ENCODE measurements around the gene TRIB2. TPM values are rescaled to one million over a fixed set of nuclear protein-coding genes. Genes with fewer than 3 reads are reported as not detected.
"Not testable (repeated sequence)": the region's sequence is repeated elsewhere in the genome, so short reads cannot be mapped to it uniquely, and the experiment has no call there.

Gene TRIB2
- 18.1 TPM for total RNA-seq (ENCODE audit: insufficient read depth, low replicate concordance)

DNA sequence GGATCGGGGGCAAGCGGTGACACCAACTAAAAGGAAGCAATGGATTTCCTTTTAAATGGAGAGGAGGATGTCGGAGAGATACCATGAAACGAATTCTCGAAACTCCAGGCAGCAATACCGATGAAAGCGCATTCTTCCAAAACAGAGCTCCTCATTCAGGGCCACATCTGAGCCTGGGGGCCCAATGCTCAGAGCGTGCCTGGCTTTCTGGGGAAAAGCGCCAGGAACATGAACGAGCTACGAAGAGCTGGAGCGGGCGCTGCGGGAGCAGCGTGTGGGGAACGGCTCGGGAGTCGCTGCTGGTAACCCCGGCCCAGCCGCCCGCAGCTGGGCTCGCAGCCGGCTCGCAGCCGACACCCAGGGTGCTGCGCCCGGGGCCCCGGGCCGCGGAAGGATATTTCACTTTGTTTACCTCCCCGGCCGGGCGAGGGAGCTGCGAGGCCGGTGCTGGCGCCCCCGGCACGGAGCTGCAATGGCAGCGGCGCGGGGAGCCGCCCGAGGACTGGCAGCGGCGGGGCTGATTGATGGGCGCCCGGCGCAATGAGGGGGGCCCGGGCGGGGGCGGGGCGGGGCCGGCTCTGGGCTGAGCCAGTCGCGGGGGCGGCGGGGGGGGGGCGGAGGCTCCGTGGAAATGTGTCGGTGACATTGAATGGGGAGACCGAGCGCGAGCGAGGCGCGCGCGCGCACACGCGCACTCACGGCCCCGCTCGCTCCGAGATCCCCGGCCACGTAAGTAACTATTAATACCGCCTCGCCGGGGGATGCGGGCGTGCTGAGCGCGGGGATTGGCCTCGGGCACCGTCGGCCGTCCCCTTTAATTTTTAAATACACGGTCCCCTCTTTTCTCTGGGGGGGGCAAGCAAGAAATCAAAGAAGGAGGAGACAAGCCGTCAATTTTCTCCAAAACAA is at the start of gene TRIB2:
Gene TRIB2 (plus strand): TSS at position 655 of the 909 bp plus-strand sequence. CDS start 1,372 bp downstream, outside the sequence.
- peak; percentile 83 for DNase-seq (ENCODE audit: low spot score)

DNA sequence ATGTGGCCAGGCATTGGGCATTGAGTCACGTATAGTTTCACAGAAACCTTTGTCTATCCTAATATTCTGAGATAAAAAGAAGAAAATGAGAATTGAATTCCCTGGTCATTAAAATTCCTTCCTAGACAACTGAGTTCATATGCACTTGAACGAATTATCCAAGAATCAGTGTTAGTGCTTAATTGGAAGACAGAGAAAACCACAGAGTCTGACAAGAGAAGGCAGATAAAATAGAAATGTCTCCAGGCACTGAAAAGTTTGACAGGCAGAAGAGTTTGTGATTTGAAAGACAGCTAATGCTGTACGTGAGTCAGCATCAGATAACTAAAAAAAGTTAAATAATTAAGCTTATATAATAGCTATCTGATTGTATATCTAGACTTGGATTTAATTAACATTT is 47.7 kb upstream of the TRIB2 start:
- DNase-seq (ENCODE audit: low spot score), result no peak

DNA sequence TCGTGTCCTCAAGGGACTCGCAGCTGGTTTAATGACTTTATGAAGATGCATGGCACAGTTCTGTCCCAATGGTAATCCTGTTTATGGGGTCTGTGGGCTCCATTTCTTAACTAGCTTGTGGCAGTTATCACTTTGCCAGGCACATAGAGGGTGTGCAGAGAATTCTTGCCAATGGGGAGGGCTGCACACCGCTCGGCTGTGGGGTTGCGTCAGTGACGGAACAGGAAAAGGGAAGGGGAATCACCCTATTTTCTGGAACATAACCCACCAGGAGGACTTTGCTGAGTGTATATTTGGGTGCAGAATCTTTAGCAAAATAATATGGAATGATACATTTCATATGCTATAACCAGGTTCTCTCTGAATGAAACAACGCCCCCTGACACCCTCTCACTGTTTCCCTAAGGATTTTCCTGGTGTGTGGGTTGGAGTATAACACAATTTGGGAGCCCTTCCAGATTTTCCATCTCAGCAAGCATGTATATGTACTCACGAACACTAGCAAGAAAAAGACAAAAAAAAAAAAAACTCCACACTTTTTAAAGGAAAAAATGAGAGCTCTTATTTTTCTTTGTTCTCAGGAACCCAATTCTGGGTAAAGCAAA is 43.9 kb upstream of the TRIB2 start:
- DNase-seq (ENCODE audit: low spot score), result no peak

DNA sequence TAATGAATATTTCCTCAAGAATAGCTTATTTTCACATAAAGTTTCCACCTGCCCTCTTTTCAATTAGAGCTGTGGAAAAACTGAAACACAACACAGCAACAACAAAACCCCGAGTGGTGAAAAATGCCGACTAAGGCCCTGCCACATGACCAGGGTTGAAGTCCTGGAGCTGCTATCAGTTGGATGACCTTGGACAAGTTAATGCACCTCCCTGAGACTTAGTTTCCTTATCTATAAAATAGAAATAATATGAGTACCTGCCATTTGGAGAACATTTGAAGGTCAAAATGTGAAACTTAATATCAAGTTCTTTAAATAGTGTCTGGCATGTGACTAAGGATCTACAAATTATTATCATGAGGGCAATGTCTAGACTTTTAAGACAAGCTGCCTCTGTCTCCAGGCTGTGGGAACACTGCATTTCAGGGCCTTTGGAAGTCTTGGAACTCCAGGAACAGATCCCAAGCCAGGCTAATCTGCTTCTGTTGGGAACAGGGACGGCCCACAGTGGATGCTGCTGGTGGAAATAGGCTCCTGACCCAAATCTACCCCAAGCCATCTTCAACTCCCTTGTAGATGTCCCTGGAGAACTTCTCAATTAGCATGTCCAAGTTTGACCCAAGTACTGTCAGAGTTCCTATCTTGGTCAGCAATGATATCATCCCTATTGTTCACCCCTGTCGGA is 42.0 kb upstream of the TRIB2 start:
- DNase-seq (ENCODE audit: low spot score), result no peak

DNA sequence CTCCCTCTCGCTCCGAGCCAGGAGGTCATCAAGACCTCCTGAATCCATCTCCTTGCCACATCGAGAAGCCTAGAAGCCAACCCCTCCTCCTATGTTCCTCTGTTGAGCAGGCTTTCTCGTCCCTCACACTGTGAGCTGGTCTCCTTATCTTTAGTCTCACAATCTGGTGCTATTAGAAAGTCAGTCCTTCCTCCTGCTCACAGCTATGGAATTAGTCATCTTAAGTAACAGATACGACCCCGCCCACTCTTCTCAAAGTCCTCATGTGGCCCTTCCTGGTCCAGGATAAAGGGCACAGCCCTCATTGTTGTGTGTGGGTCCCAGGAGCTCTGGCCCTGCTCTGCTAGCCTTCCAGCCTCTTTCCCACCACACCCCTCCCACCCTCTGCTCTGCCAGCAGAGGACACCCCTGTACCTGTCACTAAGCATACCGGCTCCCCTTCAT is 41.4 kb upstream of the TRIB2 start:
- DNase-seq (ENCODE audit: low spot score), result no peak

DNA sequence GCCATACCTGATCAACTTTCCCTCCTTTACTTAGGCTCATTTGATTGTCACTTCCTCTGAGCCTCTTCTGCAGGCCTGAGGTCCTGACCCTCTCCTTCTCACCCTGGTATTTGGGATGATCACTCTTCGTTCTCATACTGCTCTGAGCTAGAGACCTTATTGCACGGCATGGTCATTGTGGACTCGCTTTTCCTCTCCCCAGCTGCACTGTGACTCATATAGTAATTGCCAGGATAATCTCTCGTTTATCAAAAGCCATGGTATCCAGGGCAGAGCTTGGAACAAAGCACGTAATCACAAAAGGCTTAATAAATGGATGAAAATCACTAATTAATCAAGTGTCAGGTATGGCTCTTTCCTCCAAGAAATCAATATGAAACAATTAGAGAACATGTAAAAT is 40.9 kb upstream of the TRIB2 start:
- DNase-seq (ENCODE audit: low spot score), result no peak

DNA sequence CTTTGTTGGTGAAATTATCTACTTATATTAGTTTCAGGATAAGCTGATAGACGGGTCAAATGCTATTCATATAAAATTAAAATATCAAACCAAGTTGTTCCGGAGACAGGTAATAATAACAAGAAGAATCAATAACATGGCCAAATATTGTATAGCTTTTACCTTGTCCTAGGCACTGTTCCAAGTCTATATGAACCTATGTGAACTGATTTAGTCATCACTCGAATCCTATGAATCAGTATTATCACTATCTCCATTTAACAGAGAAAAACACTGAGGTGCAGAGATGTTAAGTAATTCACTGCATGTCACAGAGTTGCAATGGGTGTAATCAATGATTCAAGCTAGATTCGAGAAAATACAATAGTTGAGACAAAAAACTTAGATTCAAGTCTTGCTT is 40.0 kb upstream of the TRIB2 start:
- no peak for DNase-seq (ENCODE audit: low spot score)

DNA sequence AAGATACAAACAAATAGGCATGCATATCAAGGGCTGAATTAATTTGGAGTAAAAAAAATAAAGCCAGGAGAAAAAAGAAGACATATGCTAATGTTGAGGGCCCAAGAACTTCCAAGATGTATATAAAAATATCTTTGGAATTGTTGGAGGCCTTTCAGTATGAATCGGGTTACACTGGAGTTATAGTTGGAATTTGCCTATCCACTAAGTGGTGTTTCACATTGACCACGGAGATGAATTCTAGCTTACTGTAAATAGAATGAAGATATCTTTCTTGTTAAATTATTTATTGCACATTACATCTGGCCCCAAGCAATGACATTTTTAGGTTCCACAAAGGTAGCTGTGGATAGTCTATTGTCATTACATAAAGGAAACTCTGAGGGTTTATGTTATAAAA is 38.5 kb upstream of the TRIB2 start:
- DNase-seq (ENCODE audit: low spot score), result no peak

DNA sequence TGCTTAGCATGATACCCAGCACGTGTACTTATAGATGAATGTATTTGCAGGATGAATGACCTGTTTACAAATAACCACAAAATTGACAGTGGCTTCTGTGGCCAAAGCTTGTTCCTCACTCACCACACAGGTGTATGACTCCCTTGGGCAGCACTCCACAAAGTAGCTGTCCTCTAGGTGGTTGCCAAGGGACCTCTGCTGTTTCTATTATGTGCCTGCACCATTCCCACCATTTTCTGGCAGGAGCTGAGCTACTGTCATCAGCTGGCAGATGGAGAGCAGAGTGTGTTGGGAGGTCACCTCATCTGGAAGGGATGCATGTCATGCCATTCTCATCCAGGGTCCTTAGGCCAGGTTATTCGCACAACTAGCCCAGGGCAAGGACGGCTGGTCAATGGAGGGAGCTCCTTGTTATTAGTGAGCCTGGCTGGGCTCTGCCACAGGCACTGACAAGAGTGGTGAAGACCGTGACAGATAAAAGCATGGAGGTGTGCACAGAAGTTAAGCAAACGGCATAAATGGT is 37.1 kb upstream of the TRIB2 start:
- DNase-seq (ENCODE audit: low spot score), result no peak

DNA sequence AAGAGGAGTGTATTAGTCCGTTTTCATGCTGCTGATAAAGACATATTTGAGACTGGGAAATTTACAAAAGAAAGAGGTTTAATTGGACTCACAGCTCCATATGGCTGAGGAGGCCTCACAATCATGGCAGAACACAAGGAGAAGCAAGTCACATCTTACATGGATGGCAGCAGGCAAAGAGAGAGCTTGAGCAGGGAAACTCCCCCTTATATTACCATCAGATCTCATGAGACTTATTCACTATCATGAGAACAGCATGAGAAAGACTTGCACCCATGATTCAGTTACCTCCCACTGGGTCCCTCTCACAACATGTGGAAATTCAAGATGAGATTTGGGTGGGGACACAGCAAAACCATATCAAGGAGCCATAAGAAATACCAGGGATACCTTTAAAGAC is 36.6 kb upstream of the TRIB2 start:
- not testable (repeated sequence) for DNase-seq (ENCODE audit: low spot score)

DNA sequence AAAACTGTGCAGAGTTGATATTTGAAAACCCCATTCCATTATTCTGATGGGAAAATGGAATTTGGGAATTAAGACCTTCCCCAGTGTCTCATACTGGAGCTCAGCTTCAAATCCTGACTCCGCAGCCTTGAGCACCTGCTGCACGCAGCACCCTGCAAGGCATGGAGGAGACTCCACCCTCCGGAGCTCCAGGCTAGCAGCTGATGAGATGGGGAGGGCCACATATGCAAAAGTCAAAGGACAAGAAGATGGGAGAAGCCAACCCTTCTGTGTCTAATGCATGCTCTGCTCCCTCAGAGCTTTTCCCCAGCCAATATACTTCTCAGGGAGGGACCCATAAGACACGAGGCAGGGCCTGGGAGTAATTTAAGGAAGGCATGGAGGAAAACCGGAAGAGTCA is 34.7 kb upstream of the TRIB2 start:
- DNase-seq (ENCODE audit: low spot score), result no peak

DNA sequence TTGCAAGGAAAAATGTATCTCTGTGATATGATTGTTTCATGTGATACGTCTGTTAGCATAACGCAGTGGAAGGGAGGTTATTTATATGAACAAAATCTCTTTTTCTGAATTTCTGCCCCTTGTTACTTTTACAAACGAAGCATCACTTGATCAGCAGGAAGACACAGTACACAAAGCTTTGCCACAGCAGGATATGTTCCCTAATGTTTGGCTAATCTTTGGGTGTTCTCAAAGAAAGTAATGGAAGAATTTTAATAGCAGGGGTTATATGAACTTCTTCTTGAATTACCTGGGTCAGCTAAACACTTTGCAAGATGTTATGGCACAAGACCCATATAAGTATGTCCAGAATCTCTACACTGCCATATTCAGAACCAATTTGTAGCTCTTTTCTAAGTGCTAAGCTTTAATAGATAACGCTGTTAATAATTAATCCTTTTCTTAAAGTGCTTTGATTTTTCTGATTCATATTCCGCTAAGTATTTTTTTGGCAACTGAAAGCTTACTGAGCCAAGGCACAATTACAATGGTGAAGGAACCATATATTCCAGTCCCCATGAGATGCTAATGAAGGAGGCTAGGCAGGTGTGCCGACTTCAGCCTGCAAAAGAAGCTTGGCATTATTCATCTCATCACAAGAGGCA is 33.2 kb upstream of the TRIB2 start:
- DNase-seq (ENCODE audit: low spot score), result no peak

DNA sequence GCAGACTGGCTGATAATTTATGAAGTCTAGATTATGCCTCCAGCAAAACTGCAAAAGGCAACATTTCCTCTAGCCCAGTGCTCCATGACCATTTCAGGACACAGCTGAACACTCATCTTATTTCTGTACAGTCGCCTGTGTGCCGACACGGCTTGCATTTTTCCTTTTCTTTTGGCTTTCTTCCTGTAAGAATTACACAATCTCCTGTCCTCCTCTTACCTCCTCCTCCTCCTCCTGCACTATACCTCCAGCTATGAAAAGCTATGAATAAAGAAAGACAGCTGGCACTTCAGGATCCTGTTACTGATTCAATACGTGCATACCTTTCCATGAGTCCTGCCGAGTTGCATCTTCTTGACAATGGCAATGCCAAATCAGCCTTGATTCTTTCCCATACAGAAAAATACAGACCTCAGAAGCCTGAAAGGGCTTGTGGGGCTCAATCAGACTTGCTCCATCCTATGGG is 32.2 kb upstream of the TRIB2 start:
- DNase-seq (ENCODE audit: low spot score), result peak; percentile 71

DNA sequence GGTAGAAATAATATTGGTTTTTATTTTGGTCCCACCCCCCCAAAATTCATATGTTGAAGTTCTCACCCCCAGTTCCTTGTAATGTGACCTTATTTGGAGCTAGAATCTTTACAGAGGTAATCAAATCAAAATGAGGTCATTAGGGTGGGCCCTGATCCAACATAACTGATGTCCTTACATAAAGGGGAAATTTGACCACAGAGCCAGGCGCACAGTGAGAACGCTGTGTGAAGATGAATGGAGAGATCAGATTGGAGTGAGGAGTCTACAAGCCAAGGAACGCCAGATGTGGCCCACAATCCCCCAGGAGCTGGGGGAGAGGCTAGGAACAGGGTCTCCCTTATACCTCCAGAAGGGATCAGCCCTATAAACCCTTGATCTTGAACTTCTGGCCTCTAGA is 31.6 kb upstream of the TRIB2 start:
- no peak for DNase-seq (ENCODE audit: low spot score)

DNA sequence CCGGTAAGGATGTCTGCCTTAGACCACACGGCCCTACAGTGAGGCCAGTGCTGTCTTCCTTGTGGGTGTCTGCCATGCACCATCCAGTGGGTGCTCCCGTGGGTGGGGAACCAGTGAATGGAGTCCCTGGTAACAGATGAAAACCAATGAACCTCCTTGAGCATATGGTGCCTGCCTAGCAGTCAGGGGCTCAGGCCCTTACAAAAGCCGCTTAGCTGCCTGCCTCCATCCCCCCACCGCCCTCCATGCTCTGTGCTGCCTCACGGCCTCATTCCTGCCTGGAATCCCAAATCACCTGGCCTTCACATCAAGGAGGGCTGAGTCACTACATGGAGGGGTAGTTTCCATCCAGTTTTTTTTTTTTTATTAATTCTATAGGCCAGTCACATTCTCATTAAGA is 30.8 kb upstream of the TRIB2 start:
- no peak for DNase-seq (ENCODE audit: low spot score)

DNA sequence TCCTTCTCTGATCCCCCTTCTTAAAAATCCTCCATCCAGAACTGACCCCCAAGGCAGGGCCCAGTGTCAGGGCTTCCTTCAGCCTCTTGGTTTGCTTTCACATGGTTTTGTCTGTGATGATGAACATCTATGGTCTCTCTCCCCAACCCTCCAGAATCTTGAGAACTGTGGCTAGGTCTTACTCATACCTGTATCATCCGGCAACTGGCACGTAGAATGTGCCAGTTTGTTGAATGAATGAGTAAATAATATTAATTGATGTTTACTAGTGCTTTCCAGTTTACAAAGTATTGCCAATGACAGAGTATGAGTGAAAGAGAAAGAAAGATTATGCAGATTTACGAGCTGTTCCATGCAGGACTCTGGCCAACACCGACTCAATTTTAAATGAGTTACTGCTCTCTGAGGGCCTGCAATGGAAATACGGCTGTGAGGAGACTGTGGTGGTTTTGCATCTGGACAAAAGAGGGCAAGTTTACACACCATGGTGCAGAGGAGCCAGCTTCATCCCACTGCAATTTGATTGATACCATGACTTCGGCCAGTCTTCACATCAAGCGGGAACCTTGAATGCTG is 29.9 kb upstream of the TRIB2 start:
- no peak for DNase-seq (ENCODE audit: low spot score)

DNA sequence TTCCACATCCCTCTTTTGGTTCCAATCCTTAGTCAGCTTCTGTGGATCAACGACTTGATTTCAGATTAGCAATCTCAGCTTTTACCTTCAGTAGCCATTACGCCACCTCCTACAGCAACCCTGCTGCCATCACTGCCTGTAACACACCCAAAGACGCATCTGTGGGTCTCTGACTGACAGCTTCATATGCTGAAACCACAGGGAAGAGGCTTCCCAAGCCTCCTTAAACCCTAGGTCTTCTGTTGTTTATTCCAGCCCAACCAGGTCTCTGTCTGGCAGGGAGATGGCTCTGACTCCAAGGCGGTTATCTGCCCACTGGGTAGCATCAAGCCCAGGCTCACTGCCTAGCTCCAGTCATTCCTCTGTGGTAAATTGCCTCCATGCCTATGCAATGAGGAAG is 28.6 kb upstream of the TRIB2 start:
- no peak for DNase-seq (ENCODE audit: low spot score)

DNA sequence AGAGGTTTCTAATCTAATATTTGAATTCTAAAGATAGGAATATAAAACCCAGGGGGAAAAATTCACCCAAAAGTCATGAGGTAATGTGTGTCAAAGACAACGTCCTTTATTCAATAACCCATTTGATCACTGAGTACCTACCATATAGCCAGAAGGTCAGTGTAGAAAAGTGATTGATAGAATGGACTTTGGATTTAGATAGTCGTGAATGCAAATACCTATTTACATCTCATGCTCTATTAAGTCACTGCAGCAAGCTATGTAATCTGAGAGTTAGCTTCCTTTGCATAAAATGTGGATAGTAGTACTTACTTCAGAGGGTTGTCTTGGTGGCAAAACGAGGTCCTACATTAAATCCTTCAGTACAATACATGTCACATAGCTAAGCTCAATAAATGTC is 27.8 kb upstream of the TRIB2 start:
- no peak for DNase-seq (ENCODE audit: low spot score)

DNA sequence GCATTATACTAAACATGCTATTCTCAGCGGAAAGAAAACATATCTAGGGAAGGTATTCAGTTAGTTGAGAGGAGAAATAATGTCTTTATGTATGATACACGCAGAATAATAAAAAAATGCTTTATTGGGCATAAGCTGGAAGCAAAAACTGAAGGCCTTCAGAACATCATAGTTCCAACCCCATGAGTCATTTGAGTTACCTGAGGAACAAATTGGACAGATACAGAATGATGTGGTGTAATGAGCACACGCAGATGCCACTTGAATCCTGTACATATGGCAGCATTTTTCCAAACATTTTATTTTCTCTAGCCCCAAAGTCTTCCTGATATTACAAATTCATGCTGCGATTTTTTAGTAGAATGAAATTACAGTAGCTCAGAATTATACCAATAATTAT is 23.2 kb upstream of the TRIB2 start:
- DNase-seq (ENCODE audit: low spot score), result no peak

DNA sequence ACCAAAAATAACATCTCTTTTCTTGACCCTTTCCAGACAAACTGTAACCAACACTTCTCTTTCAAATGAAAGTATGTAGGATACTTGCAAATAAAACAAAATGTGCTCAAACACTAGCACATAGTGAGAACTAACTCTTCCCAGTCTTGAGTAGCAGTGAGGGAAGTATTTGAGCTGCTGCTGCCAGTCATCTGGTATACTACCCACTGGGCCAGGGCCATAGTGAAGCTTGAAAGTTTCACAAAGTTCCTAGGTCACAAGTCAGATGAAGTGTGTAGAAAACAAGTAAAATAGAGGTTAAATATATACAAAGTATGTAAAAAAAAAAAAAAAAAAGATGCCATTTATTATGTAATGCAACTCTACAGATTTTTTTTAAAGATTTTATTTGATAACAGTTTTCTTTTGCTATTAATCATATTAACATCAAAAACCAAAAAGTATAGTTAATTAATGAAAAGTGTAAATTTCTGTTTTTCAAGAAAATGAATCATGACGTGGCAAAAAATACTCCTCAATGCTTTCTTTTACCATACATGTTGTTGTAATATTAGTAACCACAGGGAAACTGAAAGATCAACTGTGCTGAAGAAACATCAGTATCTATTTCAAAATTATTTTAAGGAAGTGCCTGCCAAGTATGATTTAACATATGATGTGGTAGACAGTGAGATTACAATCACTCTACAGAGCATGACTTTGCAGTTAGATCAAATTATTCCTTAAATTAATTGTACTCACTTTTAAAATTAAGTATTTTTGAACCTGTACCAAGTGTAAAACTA is 21.6 kb upstream of the TRIB2 start:
- DNase-seq (ENCODE audit: low spot score), result no peak
